Renal pelvis (tissue), 4 donors: Measurements from ENCODE around the gene CITED1. TPM values are rescaled to one million over a fixed set of nuclear protein-coding genes. Genes with fewer than 3 reads are reported as not detected.

Experiments used
- DNase-seq: peaks from one replicate; pipeline ENCODE4 v3.0.0-alpha.2; 2013
- polyA plus RNA-seq, 3 donors: library from polyadenylated mRNA; unstranded; fragments of 120-200 nt; gene quantifications; one replicate each; pipeline ENCODE4 v1.2.1, GENCODE V29; 2013; ENCODE audit not compliant: insufficient read length in 3 of 3

CITED1 gene
- polyA plus RNA-seq, 3 donors = 4.2 to 17.3 (median 13.3) TPM

- no peak for DNase-seq
Measured at GRCh38 chrX:72273718-72274117, 32.0 kb downstream of the CITED1 start.

- DNase-seq = no peak
Measured at GRCh38 chrX:72272868-72273267, 32.8 kb downstream of the CITED1 start.

- no peak for DNase-seq
Measured at GRCh38 chrX:72271812-72272211, 33.9 kb downstream of the CITED1 start.

- DNase-seq = no peak
Measured at GRCh38 chrX:72271091-72271788, 34.5 kb downstream of the CITED1 start.

- DNase-seq = no peak
Measured at GRCh38 chrX:72270316-72270866, 35.3 kb downstream of the CITED1 start.

- no peak for DNase-seq
Measured at GRCh38 chrX:72269671-72270251, 36.0 kb downstream of the CITED1 start.

DNA sequence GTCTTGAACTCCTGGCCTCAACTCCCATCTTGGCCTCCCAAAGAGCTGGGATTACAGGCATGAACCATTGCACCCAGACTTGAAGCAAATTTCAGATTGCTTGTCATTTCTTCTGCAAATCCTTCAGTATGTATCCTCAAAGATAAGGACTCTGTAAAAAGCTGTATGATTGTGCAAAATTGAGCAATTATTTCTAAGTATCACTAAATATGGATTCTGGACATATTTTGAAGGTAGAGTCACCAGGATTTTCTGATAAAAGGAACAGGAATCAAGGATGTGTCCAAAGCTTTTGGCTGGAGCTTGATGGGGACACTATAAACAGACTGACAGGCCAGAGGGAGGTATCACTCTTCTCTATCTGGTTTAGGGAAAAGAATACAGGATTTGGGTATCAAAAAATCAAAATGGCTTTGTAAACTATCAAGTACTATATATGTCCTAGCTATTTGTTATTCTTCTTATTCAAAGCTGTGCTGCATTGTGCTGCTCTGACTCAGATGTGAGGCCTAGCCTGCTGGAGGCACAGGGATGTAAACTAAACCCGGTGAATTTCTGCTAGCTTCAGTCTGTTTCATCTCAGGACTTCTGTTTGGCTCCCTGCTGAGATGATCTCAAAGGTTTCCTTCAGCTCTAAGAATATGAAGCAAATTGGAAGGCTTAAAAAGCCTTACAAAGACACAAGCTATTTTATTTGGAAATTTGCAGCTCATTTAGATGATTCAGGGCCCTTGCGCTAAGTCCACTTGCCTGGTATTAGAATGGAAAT lies 36.9 kb downstream of the CITED1 start:
- DNase-seq = no peak

- no peak for DNase-seq
Measured at GRCh38 chrX:72265263-72265662, 40.5 kb downstream of the CITED1 start.

GRCh38 chrX:72262077-72262476 lies 43.6 kb downstream of the CITED1 start:
- DNase-seq = no peak

DNA sequence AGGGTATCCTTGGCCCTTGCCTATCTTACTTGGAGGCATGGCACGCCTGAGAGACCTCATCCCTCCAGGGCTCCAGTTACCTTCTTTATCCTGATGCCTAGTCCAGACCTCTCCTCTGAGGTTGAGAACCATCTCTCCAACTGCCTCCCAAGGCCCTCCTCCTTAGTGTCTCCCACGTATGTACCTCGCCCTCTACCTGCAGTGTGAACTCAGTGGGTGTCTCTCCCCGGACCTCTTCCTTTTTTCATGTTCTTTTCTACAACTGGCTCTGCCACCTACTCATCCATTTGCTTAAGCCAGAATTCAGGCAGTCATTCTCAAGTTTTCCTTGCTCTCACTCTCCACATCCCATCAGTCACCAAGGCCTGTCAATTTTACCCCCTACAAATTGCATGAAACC lies 45.3 kb downstream of the CITED1 start:
- no peak for DNase-seq

DNA sequence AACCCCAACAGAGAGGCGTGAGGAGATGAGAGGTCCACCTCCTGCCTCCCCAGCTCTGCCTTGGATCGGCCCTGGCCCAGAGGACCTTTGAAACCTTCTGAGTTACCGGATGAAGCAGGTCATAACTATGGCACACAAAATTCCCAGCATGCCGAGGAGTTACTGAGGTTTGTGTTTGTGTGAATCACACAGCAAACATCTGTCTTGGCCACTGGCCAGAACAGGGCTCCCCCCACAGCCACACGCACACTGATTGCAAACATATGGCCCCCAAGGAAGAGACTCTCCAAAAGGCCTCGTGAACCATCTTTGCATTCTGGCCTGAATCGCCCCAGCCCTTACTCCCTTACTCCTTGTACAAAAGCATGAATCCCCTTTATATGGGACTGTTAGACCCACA lies 47.5 kb downstream of the CITED1 start:
- no peak for DNase-seq

- no peak for DNase-seq
Measured at GRCh38 chrX:72255864-72256263, 49.9 kb downstream of the CITED1 start.

GRCh38 chrX:72255445-72255844 lies 50.3 kb downstream of the CITED1 start:
- DNase-seq = no peak

- DNase-seq = no peak
Measured at GRCh38 chrX:72254816-72255215, 50.9 kb downstream of the CITED1 start.

GRCh38 chrX:72253686-72254085 lies 52.0 kb downstream of the CITED1 start:
- DNase-seq = no peak

Other genes starting within 250 kb of the CITED1 start
- 10 to 100 TPM; 22.9 to 24.8 (median 23.5) TPM for gene RTL5, start 174.0 kb downstream of the CITED1 start, polyA plus RNA-seq
- 10 to 100 TPM; 47.6 to 63.0 (median 50.1) TPM for gene PIN4, start 124.2 kb downstream of the CITED1 start, polyA plus RNA-seq
- gene ERCC6L, start 66.9 kb downstream of the CITED1 start, polyA plus RNA-seq = 1 to 10 TPM; 4.0 to 4.6 (median 4.3) TPM
- gene RPS4X, start 28.7 kb downstream of the CITED1 start, polyA plus RNA-seq = 1,000 to 10,000 TPM; 1,347 to 2,254 (median 1,664) TPM